ENCODE data around the gene SSR2.

GRCh38 chr1:155978325-155978972 is 42.3 kb downstream of the SSR2 start, which contains the start of gene ARHGEF2:
- TF ChIP-seq POLR2A (IDR thresholded peaks at IDR 0.05) (peak in 2 of 4 donors; percentile 67 to 85), CTCF (IDR thresholded peaks at IDR 0.05) (peak in 1 of 6 experiments; percentile 15), EP300 (IDR thresholded peaks at IDR 0.05) (no peak)

Data from upper lobe of left lung (tissue), 4 donors.